ENCODE data around the gene HINFP.

DNA sequence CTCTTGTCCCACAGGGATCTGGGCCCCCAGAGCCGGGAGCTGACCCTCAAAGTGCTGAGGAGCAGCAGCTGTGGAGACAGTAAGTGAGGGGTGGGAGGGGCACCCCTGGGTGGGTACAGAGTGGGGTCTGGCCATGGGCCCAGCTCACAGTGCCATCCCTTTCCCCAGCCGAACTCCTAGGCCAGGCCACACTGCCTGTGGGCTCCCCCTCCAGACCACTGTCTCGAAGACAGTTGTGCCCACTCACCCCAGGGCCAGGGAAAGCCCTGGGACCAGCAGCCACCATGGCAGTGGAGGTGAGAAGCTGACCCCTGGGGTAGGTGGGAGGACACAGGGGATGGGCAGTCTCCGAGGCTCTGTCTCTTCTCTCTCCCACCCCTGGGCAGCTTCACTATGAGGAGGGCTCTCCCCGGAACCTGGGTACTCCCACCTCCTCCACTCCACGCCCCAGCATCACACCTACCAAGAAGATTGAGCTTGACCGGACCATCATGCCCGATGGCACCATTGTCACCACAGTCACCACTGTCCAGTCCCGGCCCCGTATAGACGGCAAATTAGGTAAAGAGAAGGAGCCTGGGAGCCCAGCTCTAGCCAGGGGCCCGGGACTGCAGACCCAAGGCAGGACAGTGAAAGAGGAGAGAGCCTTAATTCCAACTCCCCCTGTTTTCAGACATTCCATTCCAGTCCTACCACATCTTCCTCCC is 8.9 kb upstream of the HINFP start:
- TF ChIP-seq RAD21 (IDR thresholded peaks at IDR 0.05) = no peak
- TF ChIP-seq, protein P1, sequence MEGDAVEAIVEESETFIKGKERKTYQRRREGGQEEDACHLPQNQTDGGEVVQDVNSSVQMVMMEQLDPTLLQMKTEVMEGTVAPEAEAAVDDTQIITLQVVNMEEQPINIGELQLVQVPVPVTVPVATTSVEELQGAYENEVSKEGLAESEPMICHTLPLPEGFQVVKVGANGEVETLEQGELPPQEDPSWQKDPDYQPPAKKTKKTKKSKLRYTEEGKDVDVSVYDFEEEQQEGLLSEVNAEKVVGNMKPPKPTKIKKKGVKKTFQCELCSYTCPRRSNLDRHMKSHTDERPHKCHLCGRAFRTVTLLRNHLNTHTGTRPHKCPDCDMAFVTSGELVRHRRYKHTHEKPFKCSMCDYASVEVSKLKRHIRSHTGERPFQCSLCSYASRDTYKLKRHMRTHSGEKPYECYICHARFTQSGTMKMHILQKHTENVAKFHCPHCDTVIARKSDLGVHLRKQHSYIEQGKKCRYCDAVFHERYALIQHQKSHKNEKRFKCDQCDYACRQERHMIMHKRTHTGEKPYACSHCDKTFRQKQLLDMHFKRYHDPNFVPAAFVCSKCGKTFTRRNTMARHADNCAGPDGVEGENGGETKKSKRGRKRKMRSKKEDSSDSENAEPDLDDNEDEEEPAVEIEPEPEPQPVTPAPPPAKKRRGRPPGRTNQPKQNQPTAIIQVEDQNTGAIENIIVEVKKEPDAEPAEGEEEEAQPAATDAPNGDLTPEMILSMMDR (IDR thresholded peaks at IDR 0.05; ENCODE audit: low read depth, low read length, missing input control) = no peak
- TF ChIP-seq, protein P2, sequence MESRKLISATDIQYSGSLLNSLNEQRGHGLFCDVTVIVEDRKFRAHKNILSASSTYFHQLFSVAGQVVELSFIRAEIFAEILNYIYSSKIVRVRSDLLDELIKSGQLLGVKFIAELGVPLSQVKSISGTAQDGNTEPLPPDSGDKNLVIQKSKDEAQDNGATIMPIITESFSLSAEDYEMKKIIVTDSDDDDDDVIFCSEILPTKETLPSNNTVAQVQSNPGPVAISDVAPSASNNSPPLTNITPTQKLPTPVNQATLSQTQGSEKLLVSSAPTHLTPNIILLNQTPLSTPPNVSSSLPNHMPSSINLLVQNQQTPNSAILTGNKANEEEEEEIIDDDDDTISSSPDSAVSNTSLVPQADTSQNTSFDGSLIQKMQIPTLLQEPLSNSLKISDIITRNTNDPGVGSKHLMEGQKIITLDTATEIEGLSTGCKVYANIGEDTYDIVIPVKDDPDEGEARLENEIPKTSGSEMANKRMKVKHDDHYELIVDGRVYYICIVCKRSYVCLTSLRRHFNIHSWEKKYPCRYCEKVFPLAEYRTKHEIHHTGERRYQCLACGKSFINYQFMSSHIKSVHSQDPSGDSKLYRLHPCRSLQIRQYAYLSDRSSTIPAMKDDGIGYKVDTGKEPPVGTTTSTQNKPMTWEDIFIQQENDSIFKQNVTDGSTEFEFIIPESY (IDR thresholded peaks at IDR 0.05) = no peak
- no peak for TF ChIP-seq EGR1 (IDR thresholded peaks at IDR 0.05; ENCODE audit: low read depth in 2 of 2)
- TF ChIP-seq, protein P3, sequence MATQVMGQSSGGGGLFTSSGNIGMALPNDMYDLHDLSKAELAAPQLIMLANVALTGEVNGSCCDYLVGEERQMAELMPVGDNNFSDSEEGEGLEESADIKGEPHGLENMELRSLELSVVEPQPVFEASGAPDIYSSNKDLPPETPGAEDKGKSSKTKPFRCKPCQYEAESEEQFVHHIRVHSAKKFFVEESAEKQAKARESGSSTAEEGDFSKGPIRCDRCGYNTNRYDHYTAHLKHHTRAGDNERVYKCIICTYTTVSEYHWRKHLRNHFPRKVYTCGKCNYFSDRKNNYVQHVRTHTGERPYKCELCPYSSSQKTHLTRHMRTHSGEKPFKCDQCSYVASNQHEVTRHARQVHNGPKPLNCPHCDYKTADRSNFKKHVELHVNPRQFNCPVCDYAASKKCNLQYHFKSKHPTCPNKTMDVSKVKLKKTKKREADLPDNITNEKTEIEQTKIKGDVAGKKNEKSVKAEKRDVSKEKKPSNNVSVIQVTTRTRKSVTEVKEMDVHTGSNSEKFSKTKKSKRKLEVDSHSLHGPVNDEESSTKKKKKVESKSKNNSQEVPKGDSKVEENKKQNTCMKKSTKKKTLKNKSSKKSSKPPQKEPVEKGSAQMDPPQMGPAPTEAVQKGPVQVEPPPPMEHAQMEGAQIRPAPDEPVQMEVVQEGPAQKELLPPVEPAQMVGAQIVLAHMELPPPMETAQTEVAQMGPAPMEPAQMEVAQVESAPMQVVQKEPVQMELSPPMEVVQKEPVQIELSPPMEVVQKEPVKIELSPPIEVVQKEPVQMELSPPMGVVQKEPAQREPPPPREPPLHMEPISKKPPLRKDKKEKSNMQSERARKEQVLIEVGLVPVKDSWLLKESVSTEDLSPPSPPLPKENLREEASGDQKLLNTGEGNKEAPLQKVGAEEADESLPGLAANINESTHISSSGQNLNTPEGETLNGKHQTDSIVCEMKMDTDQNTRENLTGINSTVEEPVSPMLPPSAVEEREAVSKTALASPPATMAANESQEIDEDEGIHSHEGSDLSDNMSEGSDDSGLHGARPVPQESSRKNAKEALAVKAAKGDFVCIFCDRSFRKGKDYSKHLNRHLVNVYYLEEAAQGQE (IDR thresholded peaks at IDR 0.05) = no peak
- TF ChIP-seq SP1 (IDR thresholded peaks at IDR 0.05) = no peak
- TF ChIP-seq, protein P4, sequence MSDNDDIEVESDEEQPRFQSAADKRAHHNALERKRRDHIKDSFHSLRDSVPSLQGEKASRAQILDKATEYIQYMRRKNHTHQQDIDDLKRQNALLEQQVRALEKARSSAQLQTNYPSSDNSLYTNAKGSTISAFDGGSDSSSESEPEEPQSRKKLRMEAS (IDR thresholded peaks at IDR 0.05) = no peak
